Measurements from ENCODE around the gene PGBD1. TPM values are rescaled to one million over a fixed set of nuclear protein-coding genes. Genes with fewer than 3 reads are reported as not detected.

Gene PGBD1
- total RNA-seq, 1 donor from 2014 or later = 2.4 TPM

DNA sequence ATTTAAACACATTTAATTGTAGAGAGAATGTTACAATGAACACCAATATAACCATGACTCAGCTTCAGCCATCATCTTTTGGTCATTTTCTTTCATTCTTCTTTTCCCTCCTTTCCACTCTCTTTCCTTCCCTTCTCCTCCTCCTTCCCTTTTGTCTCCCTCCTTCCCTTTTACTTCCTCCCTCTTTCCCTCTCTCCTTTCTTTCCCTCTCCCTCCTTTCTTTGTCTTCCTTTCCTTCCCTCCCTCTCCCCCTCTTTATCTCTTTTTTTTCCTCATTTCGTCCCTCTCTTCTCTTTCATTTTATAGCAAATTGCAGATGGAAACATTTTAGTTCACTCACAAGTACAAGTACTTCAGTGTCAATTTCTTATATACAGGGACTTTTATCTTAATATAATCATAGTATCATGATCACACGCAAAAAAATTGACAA is 70.1 kb downstream of the PGBD1 start:
- TF ChIP-seq, protein P1, sequence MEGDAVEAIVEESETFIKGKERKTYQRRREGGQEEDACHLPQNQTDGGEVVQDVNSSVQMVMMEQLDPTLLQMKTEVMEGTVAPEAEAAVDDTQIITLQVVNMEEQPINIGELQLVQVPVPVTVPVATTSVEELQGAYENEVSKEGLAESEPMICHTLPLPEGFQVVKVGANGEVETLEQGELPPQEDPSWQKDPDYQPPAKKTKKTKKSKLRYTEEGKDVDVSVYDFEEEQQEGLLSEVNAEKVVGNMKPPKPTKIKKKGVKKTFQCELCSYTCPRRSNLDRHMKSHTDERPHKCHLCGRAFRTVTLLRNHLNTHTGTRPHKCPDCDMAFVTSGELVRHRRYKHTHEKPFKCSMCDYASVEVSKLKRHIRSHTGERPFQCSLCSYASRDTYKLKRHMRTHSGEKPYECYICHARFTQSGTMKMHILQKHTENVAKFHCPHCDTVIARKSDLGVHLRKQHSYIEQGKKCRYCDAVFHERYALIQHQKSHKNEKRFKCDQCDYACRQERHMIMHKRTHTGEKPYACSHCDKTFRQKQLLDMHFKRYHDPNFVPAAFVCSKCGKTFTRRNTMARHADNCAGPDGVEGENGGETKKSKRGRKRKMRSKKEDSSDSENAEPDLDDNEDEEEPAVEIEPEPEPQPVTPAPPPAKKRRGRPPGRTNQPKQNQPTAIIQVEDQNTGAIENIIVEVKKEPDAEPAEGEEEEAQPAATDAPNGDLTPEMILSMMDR (IDR thresholded peaks at IDR 0.05; ENCODE audit: borderline replicate concordance) = no peak
- intact Hi-C loops (cut with micrococcal nuclease) = loop anchor here (10.0 kb wide), 1 partner anchor 217 kb away; no protein-coding TSS in a partner anchor
- Histone ChIP-seq H3K27ac (replicated peaks) (peak overlapping the region; percentile 82), H3K27me3 (ENCODE audit: low read depth) (no peaks in the 10 kb centered on the region), H3K4me1 (peaks cover 59% of the 10 kb centered on the region), H3K36me3 (no peaks in the 10 kb centered on the region), H3K9me3 (replicated peaks) (no peaks in the 10 kb centered on the region), H3K4me3 (peak overlapping the region; percentile 12)
- DNase-seq = no peak

Other genes starting within 250 kb of the PGBD1 start
- gene ZNF165, start 201.0 kb upstream of the PGBD1 start, total RNA-seq = 0.55 TPM
- gene ZSCAN16, start 157.0 kb upstream of the PGBD1 start, total RNA-seq = 2.1 TPM
- 11.2 TPM for gene ZKSCAN8, start 139.7 kb upstream of the PGBD1 start, total RNA-seq
- gene ZSCAN9, start 56.3 kb upstream of the PGBD1 start, total RNA-seq = 9.7 TPM
- 3.1 TPM for gene ZKSCAN4, start 29.3 kb upstream of the PGBD1 start, total RNA-seq
- 4.5 TPM for gene NKAPL, start 22.3 kb upstream of the PGBD1 start, total RNA-seq
- gene ZSCAN26, start 14.4 kb upstream of the PGBD1 start, total RNA-seq = 13.3 TPM
- gene ZSCAN31, start 54.6 kb downstream of the PGBD1 start, total RNA-seq = 8.0 TPM
- 4.1 TPM for gene ZKSCAN3, start 68.4 kb downstream of the PGBD1 start, total RNA-seq
- 1.8 TPM for gene ZSCAN12, start 118.2 kb downstream of the PGBD1 start, total RNA-seq
- gene ZSCAN23, start 161.9 kb downstream of the PGBD1 start, total RNA-seq = 1.5 TPM
- gene GPX6, start 234.2 kb downstream of the PGBD1 start, total RNA-seq = not detected
- gene GPX5, start 244.3 kb downstream of the PGBD1 start, total RNA-seq = not detected

Data from left ventricle myocardium inferior (tissue), 1 donor.